GM12873 (cell line): ENCODE measurements around the gene DGKB.

Experiments
- CTCF ChIP-seq: IDR thresholded peaks from 2 replicates; pipeline ENCODE4 v1.5.1; 2012; ENCODE audit warnings: low read depth, mild to moderate bottlenecking, moderate library complexity, low read length, control low read depth; ENCODE audit not compliant: insufficient read depth; ENCODE audit errors: missing control alignments

DGKB gene

GRCh38 chr7:14403587-14403986 is 499.0 kb downstream of the DGKB start:
- TF ChIP-seq CTCF, result no peak

GRCh38 chr7:14400271-14400670 is 502.3 kb downstream of the DGKB start:
- TF ChIP-seq CTCF, result no peak

GRCh38 chr7:14398526-14398925 is 504.0 kb downstream of the DGKB start:
- TF ChIP-seq CTCF, result no peak

- TF ChIP-seq CTCF, result no peak
Observed at GRCh38 chr7:14395860-14396259, 506.7 kb downstream of the DGKB start.

- no peak for TF ChIP-seq CTCF
Observed at GRCh38 chr7:14394786-14395185, 507.8 kb downstream of the DGKB start.

GRCh38 chr7:14389595-14389994 is 513.0 kb downstream of the DGKB start:
- no peak for TF ChIP-seq CTCF

GRCh38 chr7:14389181-14389591 is 513.4 kb downstream of the DGKB start:
- TF ChIP-seq CTCF, result no peak
